Measurements from ENCODE around the gene TMEM132A. TPM values are rescaled to one million over a fixed set of nuclear protein-coding genes. Genes with fewer than 3 reads are reported as not detected.

Gene TMEM132A
- total RNA-seq, 4 donors from 2014 or later = 1.8 to 7.0 (median 3.5) TPM

DNA sequence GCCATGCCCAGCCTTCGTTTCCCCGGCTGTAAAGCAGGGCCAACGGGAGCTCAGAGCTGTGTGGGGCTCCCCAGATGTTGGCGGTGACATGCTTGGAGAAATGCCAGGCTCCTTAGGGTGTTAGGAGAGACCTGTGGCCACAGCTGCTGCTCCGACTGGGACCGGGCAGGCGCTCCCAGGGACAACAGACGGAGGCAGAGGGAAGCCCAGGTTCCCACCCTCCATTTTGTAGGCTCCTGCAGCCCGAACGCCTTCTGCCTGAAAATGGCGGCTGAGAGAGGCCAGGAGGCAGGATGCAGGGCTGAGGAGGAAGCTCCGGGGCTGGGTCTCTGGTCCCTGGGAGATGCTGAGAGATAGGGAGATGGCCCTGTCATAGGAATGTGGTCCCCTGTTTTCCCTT is 57.3 kb downstream of the TMEM132A start:
- in situ Hi-C loops (cut with MboI; ENCODE audit: low pct_ligation_motif_present in 1 of 4, low pct_unique_long_range_greater_than_20kb in 1 of 4, low sequenced_read_pairs in 3 of 4) = no loop called here
- Histone ChIP-seq H3K4me1 (peaks cover 0 to 5% (median 0%) of the 10 kb centered on the region in 4 donors), H3K27me3 (no peaks in the 10 kb centered on the region), H3K4me3 (no peak overlapping the region), H3K27ac (peak overlapping the region in 1 of 4 donors; percentile 32), H3K36me3 (no peaks in the 10 kb centered on the region), H3K9me3 (no peaks in the 10 kb centered on the region)
- TF ChIP-seq POLR2AphosphoS5 (IDR thresholded peaks at IDR 0.05) (no peak), EP300 (IDR thresholded peaks at IDR 0.05; ENCODE audit: low read depth) (no peak), POLR2A (IDR thresholded peaks at IDR 0.05) (no peak)
- TF ChIP-seq, protein P1, sequence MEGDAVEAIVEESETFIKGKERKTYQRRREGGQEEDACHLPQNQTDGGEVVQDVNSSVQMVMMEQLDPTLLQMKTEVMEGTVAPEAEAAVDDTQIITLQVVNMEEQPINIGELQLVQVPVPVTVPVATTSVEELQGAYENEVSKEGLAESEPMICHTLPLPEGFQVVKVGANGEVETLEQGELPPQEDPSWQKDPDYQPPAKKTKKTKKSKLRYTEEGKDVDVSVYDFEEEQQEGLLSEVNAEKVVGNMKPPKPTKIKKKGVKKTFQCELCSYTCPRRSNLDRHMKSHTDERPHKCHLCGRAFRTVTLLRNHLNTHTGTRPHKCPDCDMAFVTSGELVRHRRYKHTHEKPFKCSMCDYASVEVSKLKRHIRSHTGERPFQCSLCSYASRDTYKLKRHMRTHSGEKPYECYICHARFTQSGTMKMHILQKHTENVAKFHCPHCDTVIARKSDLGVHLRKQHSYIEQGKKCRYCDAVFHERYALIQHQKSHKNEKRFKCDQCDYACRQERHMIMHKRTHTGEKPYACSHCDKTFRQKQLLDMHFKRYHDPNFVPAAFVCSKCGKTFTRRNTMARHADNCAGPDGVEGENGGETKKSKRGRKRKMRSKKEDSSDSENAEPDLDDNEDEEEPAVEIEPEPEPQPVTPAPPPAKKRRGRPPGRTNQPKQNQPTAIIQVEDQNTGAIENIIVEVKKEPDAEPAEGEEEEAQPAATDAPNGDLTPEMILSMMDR (IDR thresholded peaks at IDR 0.05) = no peak
- DNase-seq = no peak
- WGBS, 2 donors (ENCODE audit: low coverage in 1 of 2) = 90% methylated on average over 12 of the region's 12 CpGs; no CpG with 5 or more reads in 1 of the 2 donors
- intact Hi-C loops (cut with DNase I; ENCODE audit: low total_unique reads) = no loop called here

DNA sequence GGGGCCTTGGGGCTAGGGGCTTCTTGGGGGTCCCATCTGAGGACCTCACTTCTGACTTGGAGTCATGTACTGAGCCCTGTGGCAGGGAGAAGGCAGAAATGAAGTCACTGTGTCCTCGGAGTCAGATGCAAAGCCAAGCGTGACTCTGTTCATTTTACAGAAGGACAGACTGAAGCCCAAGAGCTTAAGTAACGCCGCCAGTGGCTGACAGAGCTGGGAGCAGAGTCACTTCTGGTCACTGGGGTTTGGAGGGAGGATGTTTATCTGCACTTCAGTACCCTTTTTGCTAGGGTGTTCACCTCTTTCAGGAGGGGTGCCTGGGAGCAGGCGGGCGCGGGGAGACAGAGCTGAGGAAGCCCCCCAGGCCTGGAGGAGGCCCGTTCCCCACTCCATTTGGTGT is 57.9 kb downstream of the TMEM132A start:
- intact Hi-C loops (cut with DNase I; ENCODE audit: low total_unique reads) = no loop called here
- Histone ChIP-seq H3K9me3 (no peaks in the 10 kb centered on the region), H3K27ac (peak overlapping the region in 1 of 4 donors; percentile 11), H3K4me3 (no peak overlapping the region), H3K36me3 (no peaks in the 10 kb centered on the region), H3K27me3 (no peaks in the 10 kb centered on the region), H3K4me1 (peaks cover 0 to 5% (median 0%) of the 10 kb centered on the region in 4 donors)
- 80 to 86% methylated on average over 4 to 8 of the region's 8 CpGs for WGBS, 2 donors (ENCODE audit: low coverage in 1 of 2)
- TF ChIP-seq EP300 (IDR thresholded peaks at IDR 0.05; ENCODE audit: low read depth) = no peak
- no peak for TF ChIP-seq POLR2A (IDR thresholded peaks at IDR 0.05)
- TF ChIP-seq, protein P1 (IDR thresholded peaks at IDR 0.05) = no peak
- no peak for TF ChIP-seq POLR2AphosphoS5 (IDR thresholded peaks at IDR 0.05)
- DNase-seq = no peak
- in situ Hi-C loops (cut with MboI; ENCODE audit: low pct_ligation_motif_present in 1 of 4, low pct_unique_long_range_greater_than_20kb in 1 of 4, low sequenced_read_pairs in 3 of 4) = no loop called here

DNA sequence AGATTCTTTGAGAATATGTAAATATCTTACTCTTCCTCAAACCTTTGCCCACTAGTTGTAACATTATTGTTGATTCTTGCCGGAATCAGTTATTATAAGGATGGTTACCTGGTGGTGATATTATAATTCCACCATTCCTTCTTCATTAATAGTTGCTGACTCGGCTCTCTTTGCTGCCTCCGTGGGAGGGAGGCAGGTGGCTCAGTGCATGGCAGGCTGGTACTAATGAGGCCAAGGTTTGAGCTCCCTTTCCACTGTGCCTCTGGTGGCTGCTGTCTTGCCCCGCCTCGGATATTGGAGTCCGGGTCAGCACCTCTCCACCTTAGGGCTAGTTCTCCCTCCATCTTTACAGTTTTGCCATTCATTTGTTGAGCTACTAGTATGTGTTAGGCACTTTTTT is 59.9 kb downstream of the TMEM132A start:
- H3K27ac ChIP-seq = no peak overlapping the region
- H3K9me3 ChIP-seq = no peaks in the 10 kb centered on the region
- no peaks in the 10 kb centered on the region for H3K36me3 ChIP-seq
- no peaks in the 10 kb centered on the region for H3K27me3 ChIP-seq
- intact Hi-C loops (cut with DNase I; ENCODE audit: low total_unique reads) = no loop called here
- TF ChIP-seq POLR2AphosphoS5 (IDR thresholded peaks at IDR 0.05) (no peak), EP300 (IDR thresholded peaks at IDR 0.05; ENCODE audit: low read depth) (no peak), POLR2A (IDR thresholded peaks at IDR 0.05) (no peak)
- TF ChIP-seq, protein P1 (IDR thresholded peaks at IDR 0.05) = no peak
- peaks cover 0 to 5% (median 0%) of the 10 kb centered on the region in 4 donors for H3K4me1 ChIP-seq
- no peak overlapping the region for H3K4me3 ChIP-seq
- in situ Hi-C loops (cut with MboI; ENCODE audit: low pct_ligation_motif_present in 1 of 4, low pct_unique_long_range_greater_than_20kb in 1 of 4, low sequenced_read_pairs in 3 of 4) = no loop called here
- DNase-seq = no peak
- 68 to 88% methylated on average over 3 to 6 of the region's 6 CpGs for WGBS, 2 donors (ENCODE audit: low coverage in 1 of 2)

DNA sequence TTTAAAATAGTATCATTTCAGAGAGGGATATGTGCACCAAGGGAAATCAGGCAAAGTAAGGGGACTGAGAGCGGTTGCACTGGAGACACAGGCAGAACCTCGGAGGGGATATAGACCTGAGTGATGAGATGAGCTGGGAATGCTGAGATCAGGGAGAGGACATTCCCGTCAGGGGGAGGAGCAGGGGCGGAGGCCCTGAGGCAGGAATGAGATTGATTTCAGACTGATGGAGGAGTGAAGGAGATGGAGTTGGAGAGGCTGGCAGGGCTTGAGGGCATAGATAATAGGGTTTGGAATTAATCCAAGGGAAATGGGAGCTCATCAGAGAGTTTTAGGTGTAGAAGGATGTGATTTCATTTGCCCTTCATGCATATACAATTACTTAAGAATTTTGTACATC is 60.4 kb downstream of the TMEM132A start:
- Histone ChIP-seq H3K4me1 (peaks cover 0 to 2% (median 0%) of the 10 kb centered on the region in 4 donors), H3K9me3 (no peaks in the 10 kb centered on the region), H3K27me3 (no peaks in the 10 kb centered on the region), H3K27ac (no peak overlapping the region), H3K4me3 (no peak overlapping the region), H3K36me3 (no peaks in the 10 kb centered on the region)
- in situ Hi-C loops (cut with MboI; ENCODE audit: low pct_ligation_motif_present in 1 of 4, low pct_unique_long_range_greater_than_20kb in 1 of 4, low sequenced_read_pairs in 3 of 4) (no loop called here), intact Hi-C loops (cut with DNase I; ENCODE audit: low total_unique reads) (no loop called here)
- DNase-seq = no peak
- TF ChIP-seq POLR2A (IDR thresholded peaks at IDR 0.05) = no peak
- no peak for TF ChIP-seq POLR2AphosphoS5 (IDR thresholded peaks at IDR 0.05)
- no peak for TF ChIP-seq EP300 (IDR thresholded peaks at IDR 0.05; ENCODE audit: low read depth)
- TF ChIP-seq, protein P1 (IDR thresholded peaks at IDR 0.05) = no peak
- 54 to 69% methylated on average over 4 of the region's 4 CpGs for WGBS, 2 donors (ENCODE audit: low coverage in 1 of 2)

Data from transverse colon (tissue), 4 donors.